MM.1S (cell line): ENCODE data around the gene SPATA31E1.

Experiments
- DNase-seq: peaks from one replicate; pipeline ENCODE4 v3.0.0-alpha.2; 2015
- H2AFZ ChIP-seq: fragments of 300-600 bp; sonication (generic); 2 replicates; pipeline ENCODE4 v1.6.0; 2016; ENCODE audit warnings: antibody characterized with exemption, low read length
- H3F3A ChIP-seq: fragments of 300-600 bp; sonication (generic); 2 replicates; pipeline ENCODE4 v1.6.1; 2016; ENCODE audit warnings: mild to moderate bottlenecking, antibody characterized with exemption, low read length, moderate library complexity, mixed read lengths; ENCODE audit not compliant: insufficient read depth
- H3K27ac ChIP-seq: fragments of 300-600 bp; sonication (generic); 2 replicates; pipeline ENCODE4 v1.5.1; 2016; ENCODE audit warnings: mild to moderate bottlenecking, low read length
- H3K27me3 ChIP-seq: fragments of 300-600 bp; sonication (generic); replicated peaks from 2 replicates; pipeline ENCODE4 v1.6.0; 2016; ENCODE audit warnings: low read length; ENCODE audit not compliant: insufficient read depth
- H3K36me3 ChIP-seq: fragments of 300-600 bp; sonication (generic); replicated peaks from 2 replicates; pipeline ENCODE4 v1.6.1; 2016; ENCODE audit warnings: mild to moderate bottlenecking, low read length, mixed read lengths; ENCODE audit not compliant: insufficient read depth
- H3K4me1 ChIP-seq: fragments of 300-600 bp; sonication (generic); 2 replicates; pipeline ENCODE4 v1.6.1; 2016; ENCODE audit warnings: low read length, mixed read lengths
- H3K4me2 ChIP-seq: fragments of 300-600 bp; sonication (generic); 2 replicates; pipeline ENCODE4 v1.6.0; 2016; ENCODE audit warnings: low read depth, low read length
- H3K4me3 ChIP-seq: fragments of 300-600 bp; sonication (generic); 2 replicates; pipeline ENCODE4 v1.5.1; 2016; ENCODE audit warnings: low read length, mixed read lengths
- H3K79me2 ChIP-seq: fragments of 300-600 bp; sonication (generic); 2 replicates; pipeline ENCODE4 v1.6.1; 2016; ENCODE audit warnings: mixed run types, low read length, mixed read lengths
- H3K9ac ChIP-seq: fragments of 300-600 bp; sonication (generic); 2 replicates; pipeline ENCODE4 v1.6.1; 2016; ENCODE audit warnings: low read length, mixed read lengths
- H3K9me2 ChIP-seq: fragments of 300-600 bp; sonication (generic); replicated peaks from 2 replicates; pipeline ENCODE4 v1.6.1; 2016; ENCODE audit warnings: mild to moderate bottlenecking, low read length, mixed read lengths; ENCODE audit not compliant: insufficient read depth
- H3K9me3 ChIP-seq: fragments of 300-600 bp; sonication (generic); replicated peaks from 2 replicates; pipeline ENCODE4 v1.6.1; 2016; ENCODE audit warnings: mild to moderate bottlenecking, low read length, mixed read lengths; ENCODE audit not compliant: insufficient read depth
- H4K20me1 ChIP-seq: fragments of 300-600 bp; sonication (generic); 2 replicates; pipeline ENCODE4 v1.6.1; 2016; ENCODE audit warnings: mild to moderate bottlenecking, low read length, moderate library complexity, mixed read lengths; ENCODE audit not compliant: insufficient read depth
- CTCF ChIP-seq: fragments of 300-600 bp; sonication (generic); IDR thresholded peaks from 2 replicates; pipeline ENCODE4 v1.5.1; 2016; ENCODE audit warnings: antibody characterized with exemption, low read length, mixed read lengths
- EZH2 ChIP-seq: fragments of 300-600 bp; sonication (generic); optimal IDR thresholded peaks from 2 replicates; pipeline ENCODE3; 2017; ENCODE audit warnings: low read depth, mild to moderate bottlenecking, antibody characterized with exemption, low read length, mixed read lengths
- EZH2phosphoT487 ChIP-seq: fragments of 300-600 bp; sonication (generic); IDR thresholded peaks from 2 replicates; pipeline ENCODE4 v1.6.1; 2018; ENCODE audit warnings: antibody characterized with exemption, low read length

Gene SPATA31E1

GRCh38 chr9:87871425-87872078, 11.1 kb upstream of the SPATA31E1 start:
- DNase-seq = no peak
- no peak overlapping the region for H3K9ac ChIP-seq
- no peak overlapping the region for H3K4me3 ChIP-seq
- H3K27ac ChIP-seq = no peak overlapping the region
- H3K79me2 ChIP-seq = no peaks in the 10 kb centered on the region
- no peaks in the 10 kb centered on the region for H3K9me2 ChIP-seq
- H3K9me3 ChIP-seq = no peaks in the 10 kb centered on the region
- no peak overlapping the region for H3K4me2 ChIP-seq
- H3K27me3 ChIP-seq = no peaks in the 10 kb centered on the region
- H4K20me1 ChIP-seq = no peaks in the 10 kb centered on the region
- H3F3A ChIP-seq = no peaks in the 10 kb centered on the region
- H3K36me3 ChIP-seq = no peaks in the 10 kb centered on the region
- no peak overlapping the region for H2AFZ ChIP-seq
- no peaks in the 10 kb centered on the region for H3K4me1 ChIP-seq
- TF ChIP-seq EZH2phosphoT487 = no peak
- no peak for TF ChIP-seq CTCF
- no peak for TF ChIP-seq EZH2

GRCh38 chr9:87872079-87872624, 10.5 kb upstream of the SPATA31E1 start:
- Histone ChIP-seq H3K9ac (no peak overlapping the region), H4K20me1 (no peaks in the 10 kb centered on the region), H3F3A (no peaks in the 10 kb centered on the region), H3K9me3 (no peaks in the 10 kb centered on the region), H3K79me2 (no peaks in the 10 kb centered on the region), H3K36me3 (no peaks in the 10 kb centered on the region), H3K4me1 (no peaks in the 10 kb centered on the region), H3K27ac (no peak overlapping the region), H3K9me2 (no peaks in the 10 kb centered on the region), H3K27me3 (no peaks in the 10 kb centered on the region), H2AFZ (no peak overlapping the region), H3K4me2 (no peak overlapping the region), H3K4me3 (no peak overlapping the region)
- TF ChIP-seq EZH2phosphoT487 = no peak
- TF ChIP-seq EZH2 = no peak
- no peak for TF ChIP-seq CTCF
- no peak for DNase-seq

- Histone ChIP-seq H3K27ac (no peak overlapping the region), H4K20me1 (no peaks in the 10 kb centered on the region), H3K9ac (no peak overlapping the region), H3K4me1 (no peaks in the 10 kb centered on the region), H3K4me3 (no peak overlapping the region), H2AFZ (no peak overlapping the region), H3K79me2 (no peaks in the 10 kb centered on the region), H3F3A (no peaks in the 10 kb centered on the region), H3K27me3 (no peaks in the 10 kb centered on the region), H3K4me2 (no peak overlapping the region), H3K9me3 (no peaks in the 10 kb centered on the region), H3K9me2 (no peaks in the 10 kb centered on the region), H3K36me3 (no peaks in the 10 kb centered on the region)
- no peak for DNase-seq
- TF ChIP-seq CTCF = no peak
- TF ChIP-seq EZH2 = no peak
- TF ChIP-seq EZH2phosphoT487 = no peak
Observed at GRCh38 chr9:87873607-87874303, 8.9 kb upstream of the SPATA31E1 start.
